Hepatocyte (in vitro differentiated cells): ENCODE measurements around the gene MED15. TPM values are rescaled to one million over a fixed set of nuclear protein-coding genes. Genes with fewer than 3 reads are reported as not detected.

Source experiments
- DNase-seq: peaks from one replicate; pipeline ENCODE4 v3.0.0-alpha.2; 2016; ENCODE audit warnings: low spot score
- H2AFZ ChIP-seq: fragments of 200-600 bp; sonication (generic); 2 replicates; pipeline ENCODE4 v1.6.0; 2016; ENCODE audit warnings: antibody characterized with exemption, mild to moderate bottlenecking
- H3K27ac ChIP-seq: fragments of 200-600 bp; sonication (generic); 2 replicates; pipeline ENCODE4 v1.5.1; 2016; ENCODE audit warnings: mild to moderate bottlenecking
- H3K27me3 ChIP-seq: fragments of 200-600 bp; sonication (generic); 2 replicates; pipeline ENCODE4 v1.6.1; 2016
- H3K36me3 ChIP-seq: fragments of 200-600 bp; sonication (generic); replicated peaks from 2 replicates; pipeline ENCODE4 v1.5.1; 2016; ENCODE audit warnings: low read depth; ENCODE audit not compliant: insufficient read depth
- H3K4me1 ChIP-seq: fragments of 200-600 bp; sonication (generic); 2 replicates; pipeline ENCODE4 v1.5.1; 2016; ENCODE audit warnings: mild to moderate bottlenecking, moderate library complexity; ENCODE audit not compliant: insufficient read depth
- H3K4me2 ChIP-seq: fragments of 200-600 bp; sonication (generic); 2 replicates; pipeline ENCODE4 v1.6.0; 2016
- H3K4me3 ChIP-seq: fragments of 200-600 bp; sonication (generic); 2 replicates; pipeline ENCODE4 v1.5.1; 2016; ENCODE audit warnings: mild to moderate bottlenecking
- H3K79me2 ChIP-seq: fragments of 200-600 bp; sonication (generic); 2 replicates; pipeline ENCODE4 v1.6.0; 2017; ENCODE audit warnings: mild to moderate bottlenecking
- H3K9me2 ChIP-seq: fragments of 200-600 bp; sonication (generic); replicated peaks from 2 replicates; pipeline ENCODE4 v1.6.0; 2017; ENCODE audit warnings: mild to moderate bottlenecking; ENCODE audit not compliant: insufficient read depth
- H3K9me3 ChIP-seq: fragments of 200-600 bp; sonication (generic); 2 replicates; pipeline ENCODE4 v1.5.1; 2016; ENCODE audit warnings: low read depth, mild to moderate bottlenecking
- H4K20me1 ChIP-seq: fragments of 200-600 bp; sonication (generic); 2 replicates; pipeline ENCODE4 v1.6.0; 2016; ENCODE audit warnings: mild to moderate bottlenecking; ENCODE audit not compliant: insufficient read depth, poor library complexity, severe bottlenecking
- CTCF ChIP-seq: fragments of 200-600 bp; sonication (generic); IDR thresholded peaks from 2 replicates; pipeline ENCODE4 v1.5.1; 2016; ENCODE audit warnings: antibody characterized with exemption, mild to moderate bottlenecking; ENCODE audit not compliant: poor library complexity
- EZH2 ChIP-seq: fragments of 200-600 bp; sonication (generic); IDR thresholded peaks from 2 replicates; pipeline ENCODE4 v1.6.1; 2016; ENCODE audit warnings: antibody characterized with exemption, mild to moderate bottlenecking, borderline replicate concordance
- EZH2phosphoT487 ChIP-seq: fragments of 200-600 bp; sonication (generic); IDR thresholded peaks from one replicate; pipeline ENCODE4 v1.6.1; 2018; ENCODE audit warnings: antibody characterized with exemption, mild to moderate bottlenecking, low read depth, moderate library complexity; ENCODE audit not compliant: unreplicated experiment, severe bottlenecking
- WGBS: methylation state at CpG from one replicate; pipeline ENCODE4 v1.1.6; 2016; ENCODE audit warnings: low lambda C conversion rate; ENCODE audit errors: missing lambda C conversion rate; 5-methylcytosine and 5-hydroxymethylcytosine counted together
- polyA plus RNA-seq: library from polyadenylated mRNA; unstranded; fragments of >200 nt; fragmentation: Nextera tagmentation; extraction: Ambion mirVana; gene quantifications from 2 replicates; pipeline ENCODE4 v1.2.1, GENCODE V29; 2016
- total RNA-seq: library from RNA; depleted of rRNA; stranded (reverse); fragments of >200 nt; gene quantifications from 2 replicates; pipeline ENCODE4 v1.2.3, GENCODE V29; 2014

MED15 gene
- total and polyA plus RNA-seq, 2 experiments from 2014 or later, result 31.5 to 53.1 TPM

- 92% methylated on average over 8 of the region's 8 CpGs for WGBS
- peaks cover 45% of the 10 kb centered on the region for H3K4me1 ChIP-seq
Observed at GRCh38 chr22:20550057-20550817, 42.8 kb downstream of the MED15 start.

DNA sequence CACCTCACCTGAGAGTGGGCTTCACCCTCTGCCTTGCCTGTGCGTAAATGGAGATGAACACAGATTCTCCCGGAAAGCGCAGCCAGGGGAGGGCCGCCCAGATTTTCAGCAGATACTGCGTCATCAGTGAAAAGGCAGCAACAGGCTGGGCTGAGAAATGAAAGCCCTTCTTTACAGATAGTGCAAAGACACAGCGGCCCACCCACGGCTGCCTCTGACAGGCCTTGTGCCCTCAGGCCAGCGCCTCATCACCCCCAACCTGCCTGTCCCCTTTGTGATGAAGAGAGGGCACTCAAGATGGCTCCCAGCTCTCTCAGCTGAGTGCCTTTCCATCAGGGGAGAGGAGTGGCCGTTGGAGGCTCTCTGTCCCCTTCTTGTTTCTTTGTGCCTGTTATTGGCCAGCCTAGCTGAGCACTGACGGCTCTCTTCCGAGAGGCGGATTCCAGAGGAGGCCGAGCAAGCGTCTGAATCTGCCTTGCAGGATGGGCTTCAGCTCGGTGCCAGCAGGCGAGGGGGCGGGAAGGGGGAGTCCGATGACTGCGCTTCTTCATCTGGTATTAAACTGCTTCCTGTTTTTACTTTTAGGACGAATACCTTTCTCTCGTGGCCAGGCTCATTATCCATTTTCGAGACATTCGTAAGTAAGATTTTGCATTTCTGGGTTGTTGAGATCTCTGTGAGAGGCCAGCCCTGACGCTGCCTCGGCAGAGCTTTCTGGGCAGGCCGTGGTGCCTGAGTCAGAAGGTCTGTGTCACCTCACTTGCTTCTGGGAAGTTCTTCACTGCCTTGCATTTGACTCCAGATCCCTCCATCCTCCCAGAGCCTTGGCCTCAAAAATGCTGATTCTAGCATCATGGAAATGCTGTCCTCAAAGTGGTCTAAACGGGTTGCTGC, 43.7 kb downstream of the MED15 start:
- peak; percentile 55 for DNase-seq
- Histone ChIP-seq H2AFZ (no peak overlapping the region), H3K4me2 (peak overlapping the region; percentile 43)

More at GRCh38 chr22:20550057-20550817, 42.8 kb downstream of the MED15 start:
- no peaks in the 10 kb centered on the region for H3K36me3 ChIP-seq
- no peaks in the 10 kb centered on the region for H3K9me2 ChIP-seq
- TF ChIP-seq EZH2 (no peak), CTCF (no peak), EZH2phosphoT487 (no peak)
- H3K9me3 ChIP-seq, result no peaks in the 10 kb centered on the region
- H3K4me3 ChIP-seq, result no peak overlapping the region
- DNase-seq, result no peak
- H4K20me1 ChIP-seq, result peaks cover 28% of the 10 kb centered on the region
- H3K27ac ChIP-seq, result peak overlapping the region; percentile 96
- H3K79me2 ChIP-seq, result peaks cover 68% of the 10 kb centered on the region
- H2AFZ ChIP-seq, result no peak overlapping the region
- no peaks in the 10 kb centered on the region for H3K27me3 ChIP-seq
- peak overlapping the region; percentile 43 for H3K4me2 ChIP-seq

DNA sequence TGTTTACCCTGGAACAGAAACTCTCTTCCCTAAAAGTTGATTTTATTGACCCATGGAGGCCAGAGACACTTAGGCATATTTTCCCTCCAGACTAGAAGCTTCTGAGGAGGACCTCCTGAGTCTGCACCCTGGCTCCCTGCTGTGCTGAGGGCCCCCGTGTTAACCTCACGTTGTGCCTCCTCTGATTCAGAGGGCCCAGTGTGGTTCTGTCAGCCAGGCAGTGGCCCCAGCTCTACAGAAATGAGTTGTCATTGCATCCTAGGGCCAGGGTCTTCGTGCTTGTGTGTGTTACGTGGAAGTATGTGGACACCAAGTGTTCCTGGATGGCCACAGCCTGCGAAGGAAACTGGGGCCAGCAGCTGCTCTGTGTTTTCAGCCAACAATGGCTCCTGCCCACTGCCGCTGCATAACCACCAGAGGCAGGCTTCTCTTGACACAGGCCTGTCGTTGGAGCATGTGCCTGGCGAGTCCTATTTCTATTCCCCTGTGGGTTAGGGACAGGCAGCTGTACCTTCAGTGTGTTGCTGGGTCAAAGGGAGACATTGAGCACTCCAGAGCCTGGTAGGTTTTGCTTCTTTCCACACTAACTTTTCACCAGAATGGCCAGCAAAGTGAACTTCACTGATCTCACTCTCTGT, 44.5 kb downstream of the MED15 start:
- H3K79me2 ChIP-seq, result peaks cover 72% of the 10 kb centered on the region
- H3K4me3 ChIP-seq, result no peak overlapping the region

More for the DNA sequence above, 43.7 kb downstream of the MED15 start:
- H3K4me3 ChIP-seq, result no peak overlapping the region
- no peaks in the 10 kb centered on the region for H3K9me2 ChIP-seq
- no peaks in the 10 kb centered on the region for H3K36me3 ChIP-seq
- TF ChIP-seq EZH2phosphoT487 (no peak), CTCF (no peak), EZH2 (no peak)
- peaks cover 68% of the 10 kb centered on the region for H3K79me2 ChIP-seq
- peak overlapping the region; percentile 96 for H3K27ac ChIP-seq
- 64% methylated on average over 27 of the region's 27 CpGs for WGBS
- no peaks in the 10 kb centered on the region for H3K27me3 ChIP-seq
- H3K4me1 ChIP-seq, result peaks cover 40% of the 10 kb centered on the region
- H3K9me3 ChIP-seq, result no peaks in the 10 kb centered on the region
- peaks cover 24% of the 10 kb centered on the region for H4K20me1 ChIP-seq

More for the DNA sequence above, 44.5 kb downstream of the MED15 start:
- H4K20me1 ChIP-seq, result peaks cover 18% of the 10 kb centered on the region
- DNase-seq, result no peak
- no peaks in the 10 kb centered on the region for H3K36me3 ChIP-seq
- peaks cover 40% of the 10 kb centered on the region for H3K4me1 ChIP-seq
- peak overlapping the region; percentile 96 for H3K27ac ChIP-seq
- no peaks in the 10 kb centered on the region for H3K27me3 ChIP-seq
- TF ChIP-seq EZH2, result no peak
- peak; percentile 19 for TF ChIP-seq CTCF
- no peak for TF ChIP-seq EZH2phosphoT487
- H3K9me3 ChIP-seq, result no peaks in the 10 kb centered on the region
- WGBS, result 83% methylated on average over 8 of the region's 8 CpGs
- no peak overlapping the region for H2AFZ ChIP-seq
- no peaks in the 10 kb centered on the region for H3K9me2 ChIP-seq
- H3K4me2 ChIP-seq, result peak overlapping the region; percentile 43
